ENCODE measurements around the gene RPL10.

DNA sequence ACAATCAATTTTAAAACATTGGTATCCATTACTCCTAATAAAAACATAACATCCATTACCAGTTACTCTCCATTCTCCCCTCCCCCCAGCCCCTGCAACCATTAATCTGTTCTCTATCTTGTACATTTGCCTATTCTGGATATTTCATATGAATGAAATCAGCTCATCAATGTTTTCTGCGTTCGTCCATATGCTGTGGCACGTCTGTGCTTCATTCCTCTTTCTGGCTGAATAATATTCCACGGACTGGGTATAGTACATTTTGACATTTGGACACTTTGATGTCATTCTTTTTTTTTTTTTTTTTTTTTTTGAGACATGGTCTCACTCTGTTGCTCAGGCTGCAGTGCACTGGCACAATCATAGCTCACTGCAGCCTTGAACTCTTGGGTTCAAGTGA lies 5.7 kb downstream of the RPL10 start:
- TF ChIP-seq SNAI2 (CRISPR knock-in tag; IDR thresholded peaks at IDR 0.05) (no peak), ZNF8 (CRISPR knock-in tag; IDR thresholded peaks at IDR 0.05) (no peak), ZNF565 (CRISPR knock-in tag; conservative IDR thresholded peaks at IDR 0.05; ENCODE audit: low read depth) (no peak), CSDC2 (CRISPR knock-in tag; IDR thresholded peaks at IDR 0.05) (no peak), RARB (CRISPR knock-in tag; IDR thresholded peaks at IDR 0.05) (no peak)

Data from SK-N-SH treated with all-trans-retinoic acid at 6 μM for 48 hours (cell line).